Esophagus muscularis mucosa (tissue), 4 donors: ENCODE results near the gene TANC1. TPM values are rescaled to one million over a fixed set of nuclear protein-coding genes. Genes with fewer than 3 reads are reported as not detected.
A peak's percentile ranks its signal among the peaks of the same experiment; 100 is the strongest.

Experiments used
- DNase-seq: peaks from one replicate; pipeline ENCODE4 v3.0.0-alpha.2; 2017; ENCODE audit errors: extremely low spot score
- H3K27ac ChIP-seq, 4 donors: fragments of 200-600 bp; sonication (generic); replicated peaks in 1 of 4; 1 replicate in 3 of 4; 2 replicates in 1 of 4; pipeline ENCODE4 v1.5.1; 2016 to 2019; ENCODE audit warnings: mild to moderate bottlenecking in 1 of 4
- H3K27me3 ChIP-seq, 4 donors: fragments of 200-600 bp; sonication (generic); one replicate each; pipeline versions ENCODE4 v1.5.1 to v1.6.0; 2016 to 2019
- H3K36me3 ChIP-seq, 4 donors: fragments of 200-600 bp; sonication (generic); one replicate each; pipeline ENCODE4 v1.5.1; 2016 to 2019
- H3K4me1 ChIP-seq, 4 donors: fragments of 200-600 bp; sonication (generic); one replicate each; pipeline ENCODE4 v1.5.1; 2016 to 2019
- H3K4me3 ChIP-seq, 4 donors: fragments of 200-600 bp; sonication (generic); 1 replicate in 2 of 4; 2 replicates in 2 of 4; pipeline ENCODE4 v1.5.1; 2016 to 2019; ENCODE audit warnings: mild to moderate bottlenecking in 4 of 4, moderate library complexity in 1 of 4
- H3K9me3 ChIP-seq, 4 donors: fragments of 200-600 bp; sonication (generic); 1 replicate in 3 of 4; 2 replicates in 1 of 4; pipeline ENCODE4 v1.5.1; 2016 to 2019
- CTCF ChIP-seq, 3 experiments: fragments of 200-600 bp in 2 of 3; fragments of 450-650 bp in 1 of 3; sonication (generic) in 2 of 3; IDR thresholded peaks; one replicate each; pipeline ENCODE4 v1.5.1; 2017 to 2019; ENCODE audit warnings: antibody characterized with exemption in 3 of 3, mild to moderate bottlenecking in 2 of 3, moderate library complexity in 1 of 3
- EP300 ChIP-seq: sonication (generic); formaldehyde crosslinking; IDR thresholded peaks from one replicate; pipeline ENCODE4 v1.6.1; 2017; ENCODE audit warnings: antibody characterized with exemption
- POLR2A ChIP-seq: fragments of 450-650 bp; IDR thresholded peaks from one replicate; pipeline ENCODE4 v1.6.1; 2017; ENCODE audit warnings: antibody characterized with exemption, moderate library complexity, mild to moderate bottlenecking, low read depth
- POLR2AphosphoS5 ChIP-seq, 2 donors: sonication (generic); formaldehyde crosslinking; IDR thresholded peaks; one replicate each; pipeline ENCODE4 v1.6.1; 2017; ENCODE audit warnings: antibody characterized with exemption in 2 of 2
- WGBS: methylation state at CpG from one replicate; pipeline ENCODE4 v1.1.5; 2018; 5-methylcytosine and 5-hydroxymethylcytosine counted together
- intact Hi-C: fragments of 100-400 bp; cut with DNase I; formaldehyde crosslinking; loops from one replicate; pipeline ENCODE4 v1.15.1; 2023
- total RNA-seq, 4 donors: library from RNA; depleted of rRNA; stranded (reverse); fragments of >200 nt; gene quantifications; one replicate each; pipeline versions ENCODE4 v1.1.0 to v1.2.1, GENCODE V29; 2016

The TANC1 gene
- total RNA-seq, 4 donors from 2014 or later, result 34.3 to 54.0 (median 52.9) TPM

- intact Hi-C loops, result no loop called here
- Histone ChIP-seq H3K4me3 (no peak overlapping the region), H3K27ac (no peak overlapping the region), H3K4me1 (peaks cover 44 to 64% (median 51%) of the 10 kb centered on the region in 4 donors), H3K36me3 (no peaks in the 10 kb centered on the region), H3K27me3 (no peaks in the 10 kb centered on the region), H3K9me3 (no peaks in the 10 kb centered on the region)
- WGBS, result 83% methylated on average over 5 of the region's 5 CpGs
- TF ChIP-seq CTCF (IDR thresholded peaks at IDR 0.05) (no peak), POLR2AphosphoS5 (IDR thresholded peaks at IDR 0.05) (no peak), POLR2A (no peak), EP300 (no peak)
- DNase-seq, result no peak
Observed at GRCh38 chr2:158994920-158995676, 26.7 kb downstream of the TANC1 start.

GRCh38 chr2:158995677-158996049 lies 27.2 kb downstream of the TANC1 start:
- intact Hi-C loops, result no loop called here
- no peak for DNase-seq
- H3K27me3 ChIP-seq, result no peaks in the 10 kb centered on the region
- H3K27ac ChIP-seq, result no peak overlapping the region
- no peaks in the 10 kb centered on the region for H3K9me3 ChIP-seq
- peaks cover 39 to 59% (median 50%) of the 10 kb centered on the region in 4 donors for H3K4me1 ChIP-seq
- H3K4me3 ChIP-seq, result no peak overlapping the region
- TF ChIP-seq POLR2AphosphoS5 (IDR thresholded peaks at IDR 0.05) (no peak), EP300 (no peak), POLR2A (no peak), CTCF (IDR thresholded peaks at IDR 0.05) (no peak)
- no peaks in the 10 kb centered on the region for H3K36me3 ChIP-seq
- 65% methylated on average over 5 of the region's 5 CpGs for WGBS

GRCh38 chr2:158996378-158996993 lies 28.0 kb downstream of the TANC1 start:
- no peak for DNase-seq
- WGBS, result 96% methylated on average over 4 of the region's 4 CpGs
- Histone ChIP-seq H3K36me3 (no peaks in the 10 kb centered on the region), H3K27me3 (no peaks in the 10 kb centered on the region), H3K4me3 (no peak overlapping the region), H3K27ac (no peak overlapping the region), H3K4me1 (peaks cover 38 to 58% (median 53%) of the 10 kb centered on the region in 4 donors), H3K9me3 (no peaks in the 10 kb centered on the region)
- intact Hi-C loops, result no loop called here
- peak in 2 of 3 experiments; percentile 21 to 49 for TF ChIP-seq CTCF (IDR thresholded peaks at IDR 0.05)
- no peak for TF ChIP-seq POLR2AphosphoS5 (IDR thresholded peaks at IDR 0.05)
- no peak for TF ChIP-seq EP300
- TF ChIP-seq POLR2A, result no peak

- no peak for DNase-seq
- 65% methylated on average over 4 of the region's 4 CpGs for WGBS
- H3K4me1 ChIP-seq, result peaks cover 45 to 65% (median 59%) of the 10 kb centered on the region in 4 donors
- TF ChIP-seq EP300 (no peak), POLR2A (no peak), CTCF (IDR thresholded peaks at IDR 0.05) (no peak), POLR2AphosphoS5 (IDR thresholded peaks at IDR 0.05) (no peak)
- intact Hi-C loops, result no loop called here
- H3K4me3 ChIP-seq, result no peak overlapping the region
- H3K36me3 ChIP-seq, result no peaks in the 10 kb centered on the region
- H3K9me3 ChIP-seq, result no peaks in the 10 kb centered on the region
- H3K27ac ChIP-seq, result no peak overlapping the region
- no peaks in the 10 kb centered on the region for H3K27me3 ChIP-seq
Observed at GRCh38 chr2:158997037-158997790, 28.8 kb downstream of the TANC1 start.
